PFSK-1 (cell line): Measurements from ENCODE around the gene FOXO1.

ENCODE experiments used
- FOXP2 ChIP-seq: optimal IDR thresholded peaks from 2 replicates; pipeline ENCODE3; 2011; ENCODE audit warnings: borderline replicate concordance, control low read depth, inconsistent platforms; ENCODE audit not compliant: insufficient read depth; ENCODE audit errors: extremely low read length, extremely low read depth
- POLR2AphosphoS5 ChIP-seq: IDR thresholded peaks from 2 replicates; pipeline ENCODE4 v1.6.1; 2012; ENCODE audit warnings: low read depth, mild to moderate bottlenecking, control low read depth, low read length, moderate library complexity
- SIN3A ChIP-seq: IDR thresholded peaks from 2 replicates; pipeline ENCODE4 v1.6.1; 2012; ENCODE audit warnings: mild to moderate bottlenecking, low read length, moderate library complexity, borderline replicate concordance; ENCODE audit not compliant: insufficient read depth
- TAF1 ChIP-seq: IDR thresholded peaks from 2 replicates; pipeline ENCODE4 v1.6.1; 2012; ENCODE audit warnings: low read length, control low read depth, borderline replicate concordance; ENCODE audit not compliant: insufficient read depth
- TF ChIP-seq, protein P1 (sequence below), 2 experiments: IDR thresholded peaks; 2 replicates each; pipeline versions ENCODE4 v1.6.1 to v1.8.0; 2011 to 2012; ENCODE audit warnings: low read depth in 2 of 2, low read length in 2 of 2, control low read depth in 1 of 2, inconsistent platforms in 1 of 2, mild to moderate bottlenecking in 1 of 2, moderate library complexity in 1 of 2; ENCODE audit not compliant: insufficient read depth in 1 of 2

DNA sequence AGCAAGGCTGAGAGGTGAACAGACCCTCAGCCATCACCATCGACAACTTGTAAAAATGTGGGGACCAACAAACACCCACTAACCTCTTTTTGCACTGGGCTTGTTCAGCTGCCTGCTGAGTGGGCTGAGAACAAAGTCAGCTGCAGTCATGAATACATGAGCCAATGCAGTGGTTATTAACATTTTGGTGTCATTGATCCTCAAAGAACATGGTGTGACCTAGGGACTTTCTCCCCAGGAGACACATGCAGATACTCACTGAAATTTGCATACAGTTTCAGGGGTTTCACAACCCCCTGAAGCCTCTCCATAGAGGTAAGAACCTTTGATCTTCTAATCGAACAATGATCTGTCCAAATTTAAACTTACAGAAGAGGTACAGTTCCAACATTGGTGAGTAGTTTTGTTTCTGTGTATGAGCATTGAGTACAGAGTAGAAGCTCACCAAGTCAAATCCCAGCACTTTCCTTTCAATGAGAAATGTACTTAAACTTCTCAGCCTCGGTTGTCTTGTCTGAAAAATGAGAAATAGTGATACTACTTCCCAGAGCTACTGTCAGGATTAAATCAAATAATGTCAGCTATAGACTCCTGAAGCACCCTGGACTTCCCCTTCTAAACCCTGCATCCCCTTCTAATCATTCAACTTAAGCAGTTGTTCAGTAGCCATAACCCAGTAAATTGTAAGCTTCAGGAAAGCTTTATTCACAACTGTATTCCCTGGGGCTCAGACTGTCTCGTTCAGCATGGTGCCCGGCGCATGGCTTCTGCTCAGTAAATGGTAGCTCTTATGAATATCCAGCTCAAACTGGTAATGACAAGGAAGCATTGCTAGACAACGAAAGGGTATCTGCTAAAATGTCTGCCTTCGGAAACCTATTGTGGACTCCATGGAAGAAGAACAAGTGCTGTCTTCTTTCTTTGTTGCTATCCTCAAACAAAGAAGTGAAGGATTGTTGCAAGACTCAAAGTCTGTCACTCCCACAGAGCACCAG, 148.7 kb downstream of the FOXO1 start:
- TF ChIP-seq, protein P1, sequence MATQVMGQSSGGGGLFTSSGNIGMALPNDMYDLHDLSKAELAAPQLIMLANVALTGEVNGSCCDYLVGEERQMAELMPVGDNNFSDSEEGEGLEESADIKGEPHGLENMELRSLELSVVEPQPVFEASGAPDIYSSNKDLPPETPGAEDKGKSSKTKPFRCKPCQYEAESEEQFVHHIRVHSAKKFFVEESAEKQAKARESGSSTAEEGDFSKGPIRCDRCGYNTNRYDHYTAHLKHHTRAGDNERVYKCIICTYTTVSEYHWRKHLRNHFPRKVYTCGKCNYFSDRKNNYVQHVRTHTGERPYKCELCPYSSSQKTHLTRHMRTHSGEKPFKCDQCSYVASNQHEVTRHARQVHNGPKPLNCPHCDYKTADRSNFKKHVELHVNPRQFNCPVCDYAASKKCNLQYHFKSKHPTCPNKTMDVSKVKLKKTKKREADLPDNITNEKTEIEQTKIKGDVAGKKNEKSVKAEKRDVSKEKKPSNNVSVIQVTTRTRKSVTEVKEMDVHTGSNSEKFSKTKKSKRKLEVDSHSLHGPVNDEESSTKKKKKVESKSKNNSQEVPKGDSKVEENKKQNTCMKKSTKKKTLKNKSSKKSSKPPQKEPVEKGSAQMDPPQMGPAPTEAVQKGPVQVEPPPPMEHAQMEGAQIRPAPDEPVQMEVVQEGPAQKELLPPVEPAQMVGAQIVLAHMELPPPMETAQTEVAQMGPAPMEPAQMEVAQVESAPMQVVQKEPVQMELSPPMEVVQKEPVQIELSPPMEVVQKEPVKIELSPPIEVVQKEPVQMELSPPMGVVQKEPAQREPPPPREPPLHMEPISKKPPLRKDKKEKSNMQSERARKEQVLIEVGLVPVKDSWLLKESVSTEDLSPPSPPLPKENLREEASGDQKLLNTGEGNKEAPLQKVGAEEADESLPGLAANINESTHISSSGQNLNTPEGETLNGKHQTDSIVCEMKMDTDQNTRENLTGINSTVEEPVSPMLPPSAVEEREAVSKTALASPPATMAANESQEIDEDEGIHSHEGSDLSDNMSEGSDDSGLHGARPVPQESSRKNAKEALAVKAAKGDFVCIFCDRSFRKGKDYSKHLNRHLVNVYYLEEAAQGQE (IDR thresholded peaks at IDR 0.05; ENCODE audit: insufficient read depth in 1 of 2, low read depth in 2 of 2, low read length in 2 of 2), result no peak
- TF ChIP-seq POLR2AphosphoS5 (no peak), TAF1 (no peak), SIN3A (no peak), FOXP2 (no peak)
